Stimulated activated CD4-positive, alpha-beta T cell treated with anti-CD3 and anti-CD28 coated beads, TNF-alpha, amount 100 ng/mL, for 48 hours (primary cell): ENCODE measurements around the gene KRTAP10-12.

Source experiments
- DNase-seq, 3 donors: peaks; one replicate each; pipeline ENCODE4 v3.0.0-alpha.2; 2020; ENCODE audit warnings: low read depth in 3 of 3

KRTAP10-12 gene

GRCh38 chr21:44697811-44698734 is 1.1 kb downstream of the KRTAP10-12 start:
- DNase-seq = no peak

DNA sequence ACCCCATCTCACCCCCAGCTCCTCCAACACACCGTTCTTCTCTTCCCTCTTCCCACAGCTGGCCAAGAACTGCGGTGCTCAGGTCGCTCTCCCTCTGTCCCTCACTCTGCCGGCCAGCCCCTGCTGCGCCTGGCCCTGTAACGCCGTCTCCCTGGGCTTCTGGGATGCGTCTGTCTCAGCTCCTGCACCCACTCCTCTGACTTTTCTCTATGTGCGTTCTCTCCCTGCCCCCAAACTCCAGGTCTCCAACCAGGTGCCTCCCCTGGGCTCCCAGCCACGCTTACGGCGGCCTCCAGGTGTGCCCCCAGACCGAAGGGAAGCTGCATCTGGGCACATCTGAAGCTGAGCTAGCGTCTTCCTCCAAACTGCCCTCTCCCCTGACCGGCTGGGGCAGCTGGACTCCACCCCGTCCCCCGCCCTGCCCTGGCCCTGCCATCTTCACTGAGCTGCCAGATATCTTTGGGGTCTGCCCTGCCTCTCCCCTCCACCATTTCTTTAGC is 2.6 kb downstream of the KRTAP10-12 start:
- no peak for DNase-seq

DNA sequence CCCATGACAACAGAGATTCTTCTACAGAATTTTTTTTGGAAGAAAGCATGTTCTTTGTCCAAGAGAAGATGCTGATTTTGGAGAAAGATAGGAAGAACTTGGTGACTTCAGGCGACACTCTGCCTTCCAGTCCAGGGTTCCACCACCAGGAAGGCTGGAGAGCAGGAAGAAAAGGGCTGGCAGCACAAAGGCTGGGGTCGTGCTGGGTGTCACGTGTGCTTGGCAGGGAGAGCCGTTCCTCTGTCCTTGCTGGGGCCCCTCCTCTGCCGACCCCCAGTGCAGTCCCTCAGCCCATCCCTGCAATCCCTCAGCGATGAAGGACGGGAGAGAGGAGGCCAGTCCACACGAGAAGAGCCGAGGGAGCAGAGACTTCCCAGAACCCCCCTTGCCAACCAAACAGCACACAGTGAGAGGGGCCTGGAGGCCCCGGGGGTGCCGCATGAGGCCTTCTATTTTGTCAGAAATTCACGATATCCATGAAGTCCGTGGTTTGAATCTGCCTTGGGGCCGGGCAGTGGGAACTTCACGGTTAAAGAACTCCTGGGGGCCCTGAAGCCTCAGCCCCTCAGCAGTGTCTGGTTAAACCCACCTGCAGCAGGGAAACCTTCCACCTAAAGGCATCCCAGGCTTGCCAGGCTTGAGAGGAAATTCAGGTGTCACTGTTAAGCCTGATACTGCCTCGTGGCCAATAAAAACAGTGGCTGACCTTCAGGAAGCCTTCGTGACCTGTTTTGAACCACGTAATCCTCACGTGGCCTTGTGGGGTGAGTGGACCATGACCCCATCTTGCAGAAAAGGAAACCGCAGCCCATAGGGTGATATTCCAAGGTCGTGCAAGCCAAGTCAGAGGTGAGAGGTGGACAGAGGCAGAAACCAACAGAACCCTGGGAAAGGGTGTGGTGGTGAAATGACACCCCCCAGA is 3.4 kb downstream of the KRTAP10-12 start:
- no peak for DNase-seq

DNA sequence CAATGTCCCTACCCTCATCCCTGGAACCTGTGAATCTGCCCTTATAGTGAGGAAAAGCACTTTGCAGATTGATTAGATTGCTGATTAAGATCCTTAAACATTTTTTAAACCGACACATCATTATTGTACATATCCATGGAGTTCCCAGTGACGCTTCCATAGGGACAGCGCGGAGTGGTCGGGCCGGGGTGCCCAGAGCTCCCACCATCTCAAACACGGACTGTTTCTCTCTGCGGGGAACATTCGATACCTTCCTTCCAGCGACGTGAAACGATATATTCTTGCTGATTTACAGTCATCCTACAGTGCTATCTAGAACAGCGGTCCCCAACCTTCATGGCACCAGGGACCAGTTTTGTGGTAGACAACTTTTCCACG is 4.0 kb downstream of the KRTAP10-12 start:
- no peak for DNase-seq

DNA sequence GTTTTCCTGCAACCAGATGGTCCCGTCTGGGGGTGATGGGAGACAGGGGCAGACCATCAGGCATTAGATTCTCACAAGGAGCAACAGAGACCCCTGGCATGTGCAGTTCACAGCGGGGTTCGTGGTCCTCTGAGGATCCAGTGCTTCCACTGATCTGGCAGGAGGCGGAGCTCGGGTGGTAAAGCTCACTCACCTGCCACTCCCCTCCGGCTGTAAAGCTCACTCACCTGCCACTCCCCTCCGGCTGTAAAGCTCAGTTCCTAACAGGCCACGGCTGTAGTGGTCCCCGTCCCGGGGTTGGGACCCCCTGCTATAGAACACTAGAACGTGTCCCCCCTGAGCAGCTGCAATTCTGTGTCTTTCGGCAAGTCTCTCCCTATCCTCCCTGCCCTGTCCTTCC is 4.6 kb downstream of the KRTAP10-12 start:
- DNase-seq = no peak

GRCh38 chr21:44702111-44702972 is 5.4 kb downstream of the KRTAP10-12 start:
- no peak for DNase-seq

- DNase-seq = no peak
These were observed 6.2 kb downstream of the KRTAP10-12 start for GRCh38 chr21:44702973-44703730.

DNA sequence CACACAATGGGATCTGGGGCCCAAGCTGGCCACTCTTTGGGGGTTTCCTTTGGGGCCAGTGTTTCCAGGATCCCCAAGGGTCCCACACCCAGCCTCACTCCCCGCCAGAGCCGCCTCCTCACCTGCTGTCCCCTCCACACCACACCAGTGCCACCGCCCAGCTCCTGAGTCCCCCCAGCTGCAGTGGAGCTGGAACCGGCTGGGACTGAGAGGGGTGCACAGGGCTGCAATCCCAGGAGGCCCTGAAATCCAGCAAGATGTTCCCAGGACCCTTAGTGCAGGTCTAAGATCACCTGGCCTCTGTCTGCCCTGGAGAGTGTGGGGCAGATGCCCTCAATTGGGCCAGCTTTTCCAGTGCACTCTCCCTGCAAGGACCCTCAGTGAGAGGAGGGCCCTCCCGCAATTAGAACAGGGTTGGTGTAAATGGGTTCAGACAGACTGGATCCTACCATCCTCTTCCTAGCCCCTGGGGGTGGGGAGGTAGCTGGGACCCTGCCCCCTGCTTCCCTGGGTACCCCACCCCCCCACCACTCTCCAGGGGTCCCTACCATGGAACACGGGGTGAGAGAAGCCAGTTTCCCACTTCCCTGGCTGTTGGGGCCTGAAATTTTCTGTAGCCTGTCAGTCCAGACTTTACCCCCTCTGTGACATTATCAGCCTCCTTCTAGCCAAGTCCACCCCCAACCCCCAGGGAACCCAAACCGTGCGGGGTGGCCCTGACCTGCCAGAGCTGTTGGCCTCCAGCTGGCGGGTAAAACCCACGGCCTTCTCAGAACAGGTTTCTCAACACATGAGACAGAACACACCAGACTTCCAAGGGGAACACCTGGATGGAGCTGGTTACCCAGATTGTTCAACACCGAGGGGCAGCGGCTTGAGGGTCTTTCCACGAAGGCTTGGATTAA is 7.0 kb downstream of the KRTAP10-12 start:
- no peak for DNase-seq

DNA sequence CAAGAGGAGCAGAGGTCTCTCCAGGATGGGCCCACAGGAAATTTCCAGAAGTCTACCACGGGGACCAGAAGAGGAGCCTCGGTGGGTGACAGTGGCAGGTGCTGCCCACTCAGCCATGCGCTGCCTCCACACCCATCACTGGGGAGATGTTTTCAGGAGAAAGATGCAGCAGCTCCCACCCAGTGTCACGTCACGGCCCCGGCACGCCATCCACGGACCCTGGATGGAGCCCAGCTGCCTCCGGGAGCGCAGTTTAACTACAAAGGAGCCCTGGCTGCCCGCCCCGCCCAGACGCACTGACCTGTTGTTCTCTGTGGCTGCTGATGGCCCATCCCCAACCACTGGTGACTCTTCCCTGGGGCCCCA is 7.6 kb downstream of the KRTAP10-12 start:
- DNase-seq = no peak

DNA sequence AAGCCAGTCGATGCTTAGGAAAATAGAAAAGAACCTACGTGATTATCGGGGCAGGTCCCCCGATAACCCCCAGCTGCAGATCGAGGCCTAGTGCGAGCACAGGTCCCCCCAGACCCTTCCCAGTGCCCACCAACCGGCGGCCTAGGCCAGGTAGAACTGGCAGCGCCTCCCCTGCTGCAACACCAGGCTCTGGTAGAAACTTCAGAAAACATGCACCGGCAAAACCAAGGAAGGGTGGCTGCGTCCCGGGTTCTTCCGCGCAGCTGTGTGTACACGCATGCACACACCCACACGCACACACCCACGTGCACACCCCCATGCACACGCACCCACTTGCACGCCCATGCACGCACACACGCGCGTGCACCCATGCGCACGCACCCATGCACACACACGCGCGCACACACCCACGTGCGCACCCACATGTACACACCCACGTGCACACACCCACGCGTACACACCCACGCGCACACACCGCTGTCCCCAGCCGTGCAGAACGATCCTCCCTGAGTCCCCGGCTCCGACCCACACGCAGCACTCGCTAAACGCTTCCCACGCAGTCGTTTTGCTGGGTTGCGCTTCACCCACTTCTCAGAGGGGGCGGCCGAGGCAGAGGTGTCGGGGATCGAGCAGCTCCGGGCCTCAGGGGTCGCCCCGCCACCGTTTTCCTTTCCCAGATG is 9.2 kb downstream of the KRTAP10-12 start:
- no peak for DNase-seq

DNA sequence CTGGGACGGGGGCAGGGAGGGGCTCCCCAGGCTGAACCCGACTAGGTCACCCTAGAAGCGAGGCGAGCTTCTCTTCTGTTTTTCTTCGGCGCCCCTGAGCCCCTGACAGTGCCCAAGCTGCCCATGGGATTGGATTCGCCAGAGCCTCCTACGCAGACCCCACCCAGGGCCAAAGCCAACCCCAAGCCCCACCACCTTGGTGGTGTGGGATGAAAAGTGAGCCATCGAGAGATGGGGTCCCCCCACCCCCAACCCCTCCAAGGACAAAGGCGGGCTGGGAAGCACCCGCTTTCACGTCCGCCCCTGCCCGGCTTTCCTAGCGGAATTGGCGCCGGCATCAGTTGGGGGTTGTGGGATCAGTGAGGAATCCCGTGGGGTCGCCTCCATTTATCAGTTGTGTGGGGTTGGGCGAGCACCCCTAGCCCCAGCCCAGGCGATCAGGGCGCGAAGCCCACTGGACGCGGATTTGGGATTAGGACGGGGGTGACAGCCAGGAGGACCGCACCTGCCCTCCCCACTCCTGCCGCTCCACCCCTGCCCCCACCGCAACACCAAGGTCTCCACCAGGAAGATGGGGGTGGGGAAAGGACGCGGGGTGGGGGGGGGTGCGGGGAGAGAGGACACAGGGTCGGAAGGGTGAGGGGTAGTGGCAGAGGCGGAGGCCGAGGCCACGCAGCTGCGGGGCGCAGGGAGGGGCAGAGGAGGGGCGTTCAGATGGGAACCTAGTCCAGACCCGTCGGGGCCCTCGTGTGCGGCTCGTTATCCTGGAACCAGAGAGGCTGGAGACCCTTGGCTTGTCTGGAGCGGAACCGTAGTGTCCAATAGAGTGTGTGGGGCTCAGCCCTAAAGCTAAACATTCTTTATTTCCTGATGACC is 10.0 kb downstream of the KRTAP10-12 start:
- no peak for DNase-seq

DNA sequence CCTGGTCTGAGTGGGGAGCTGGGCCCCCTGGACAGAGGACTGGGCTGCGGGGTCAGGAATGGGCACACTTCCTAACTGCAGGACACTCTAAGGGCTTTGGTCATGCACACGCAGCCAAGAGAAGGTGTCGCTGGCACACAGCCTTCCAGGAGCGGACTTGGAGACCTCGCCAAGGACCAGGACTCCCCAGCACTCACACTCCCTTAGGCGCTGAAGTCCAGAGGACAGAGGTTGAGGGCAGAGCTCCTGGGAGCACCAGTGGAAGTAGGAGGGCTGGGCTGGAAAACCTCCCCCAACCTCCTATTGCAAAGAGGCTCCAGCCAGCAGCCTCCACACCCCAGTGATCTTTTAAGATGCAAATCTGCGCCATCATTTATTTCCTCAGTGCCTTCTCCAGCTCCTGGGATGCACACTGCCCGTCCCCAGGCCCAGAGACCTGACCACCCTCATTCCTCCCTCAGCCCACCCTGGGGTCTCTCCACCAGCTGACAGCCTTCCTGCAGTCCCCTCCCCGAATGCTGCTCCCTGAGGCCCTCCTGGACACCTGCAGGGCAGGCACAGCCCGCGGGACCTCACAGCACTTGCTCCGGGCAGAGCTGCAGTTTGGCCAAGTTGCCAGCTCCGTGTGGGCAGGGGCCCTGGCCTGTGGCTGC is 11.4 kb downstream of the KRTAP10-12 start:
- DNase-seq = no peak

GRCh38 chr21:44708866-44709425 is 12.0 kb downstream of the KRTAP10-12 start:
- no peak for DNase-seq

GRCh38 chr21:44709426-44710293 is 12.7 kb downstream of the KRTAP10-12 start:
- DNase-seq = no peak

DNA sequence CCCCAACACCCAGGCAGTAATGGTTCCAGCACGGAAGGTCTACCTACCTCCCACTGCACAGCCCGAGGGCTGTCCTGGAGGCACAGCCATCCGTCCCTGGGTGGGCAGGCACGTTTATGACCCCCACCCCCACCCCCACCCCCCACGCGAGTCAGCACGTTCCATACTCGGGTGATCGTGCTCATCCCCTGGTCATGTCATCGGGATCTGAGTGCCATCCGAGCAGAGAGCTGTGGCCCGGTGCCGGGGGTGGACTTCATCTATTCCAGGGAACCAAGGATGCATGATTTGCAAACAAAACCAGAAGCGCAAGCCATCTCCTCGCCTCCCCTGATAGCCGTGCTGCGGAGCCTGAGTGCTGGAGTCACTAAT is 13.3 kb downstream of the KRTAP10-12 start:
- DNase-seq = no peak

DNA sequence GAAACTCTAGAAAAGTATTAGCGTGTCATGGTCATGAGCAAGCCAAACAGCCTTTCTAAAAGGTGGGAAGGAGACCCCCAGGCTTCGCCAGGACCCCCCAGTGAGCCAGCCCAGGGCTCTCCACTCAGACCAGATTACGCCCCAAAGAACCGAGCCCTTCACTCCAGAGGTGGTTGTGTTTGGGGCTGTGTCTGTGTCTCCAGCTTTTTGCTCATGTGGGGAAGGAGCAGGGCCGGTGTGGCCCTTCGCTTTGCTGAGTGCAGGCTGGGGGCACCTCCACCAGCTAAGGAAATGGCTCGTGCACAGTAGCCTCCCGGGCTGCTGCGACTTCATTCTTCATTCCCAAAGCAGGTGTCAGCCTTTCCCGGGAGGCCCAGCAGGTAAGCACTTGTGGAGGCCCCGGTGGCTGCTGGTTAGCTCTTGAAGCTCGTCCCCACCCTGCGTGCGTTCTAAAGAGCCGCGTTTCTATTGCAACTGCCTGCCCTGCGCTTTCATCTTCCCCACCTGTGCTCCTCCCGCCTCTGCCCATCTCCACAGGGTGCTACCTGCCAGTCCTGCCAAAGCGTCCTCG is 13.9 kb downstream of the KRTAP10-12 start:
- DNase-seq = no peak
